Astrocyte (in vitro differentiated cells and primary cell): Measurements from ENCODE around the gene NBEA. TPM values are rescaled to one million over a fixed set of nuclear protein-coding genes. Genes with fewer than 3 reads are reported as not detected.

Experiments
- DNase-seq: peaks from one replicate; pipeline ENCODE4 v3.0.0-alpha.2; 2010; ENCODE audit warnings: low read depth
- FAIRE-seq: peaks from 2 replicates; lab custom pipeline; 2011; peaks lifted over from hg19 to GRCh38; lab: Jason Lieb, UNC
- H2AFZ ChIP-seq: 2 replicates; pipeline ENCODE4 v1.6.0; 2012; ENCODE audit warnings: low read depth, low read length, inconsistent platforms
- H3K27ac ChIP-seq: 2 replicates; pipeline ENCODE4 v1.5.1; 2011; ENCODE audit warnings: low read depth, low read length, inconsistent platforms
- H3K27me3 ChIP-seq: 2 replicates; pipeline ENCODE4 v1.6.0; 2011; ENCODE audit warnings: low read length, inconsistent platforms; ENCODE audit not compliant: insufficient read depth
- H3K36me3 ChIP-seq: 2 replicates; pipeline ENCODE4 v1.5.1; 2011; ENCODE audit warnings: low read length, inconsistent platforms; ENCODE audit not compliant: insufficient read depth
- H3K4me1 ChIP-seq: 2 replicates; pipeline ENCODE4 v1.5.1; 2011; ENCODE audit warnings: low read length, inconsistent platforms; ENCODE audit not compliant: insufficient read depth
- H3K4me2 ChIP-seq: 2 replicates; pipeline ENCODE4 v1.6.0; 2012; ENCODE audit warnings: low read length, inconsistent platforms
- H3K4me3 ChIP-seq: 2 replicates; pipeline ENCODE4 v1.5.1; 2011; ENCODE audit warnings: low read depth, mild to moderate bottlenecking, low read length, inconsistent platforms; ENCODE audit not compliant: insufficient read depth
- H3K79me2 ChIP-seq: 2 replicates; pipeline ENCODE4 v1.6.0; 2012; ENCODE audit warnings: mild to moderate bottlenecking, low read length, inconsistent platforms; ENCODE audit not compliant: insufficient read depth
- H3K9ac ChIP-seq: 2 replicates; pipeline ENCODE4 v1.6.0; 2012; ENCODE audit warnings: mild to moderate bottlenecking, low read length, inconsistent platforms
- H3K9me3 ChIP-seq: 2 replicates; pipeline ENCODE4 v1.5.1; 2012; ENCODE audit warnings: low read depth, mild to moderate bottlenecking, low read length, inconsistent platforms; ENCODE audit not compliant: insufficient read depth
- H4K20me1 ChIP-seq: 2 replicates; pipeline ENCODE4 v1.6.0; 2012; ENCODE audit warnings: low read length, inconsistent platforms; ENCODE audit not compliant: insufficient read depth
- H3K27ac Mint-ChIP-seq: one replicate; pipeline ENCODE4 v1.8.0; 2021; ENCODE audit warnings: mild to moderate bottlenecking, mixed read lengths; ENCODE audit not compliant: unreplicated experiment
- H3K27me3 Mint-ChIP-seq: one replicate; pipeline ENCODE4 v1.8.0; 2021; ENCODE audit warnings: low read depth, mixed read lengths; ENCODE audit not compliant: unreplicated experiment
- H3K36me3 Mint-ChIP-seq: one replicate; pipeline ENCODE4 v1.8.0; 2021; ENCODE audit warnings: low read depth, mixed read lengths; ENCODE audit not compliant: unreplicated experiment
- H3K4me1 Mint-ChIP-seq: one replicate; pipeline ENCODE4 v1.8.0; 2021; ENCODE audit warnings: low read depth, mixed read lengths; ENCODE audit not compliant: unreplicated experiment
- H3K4me3 Mint-ChIP-seq: one replicate; pipeline ENCODE4 v1.8.0; 2021; ENCODE audit warnings: mild to moderate bottlenecking, moderate library complexity, mixed read lengths; ENCODE audit not compliant: unreplicated experiment
- H3K9me3 Mint-ChIP-seq: one replicate; pipeline ENCODE4 v1.8.0; 2021; ENCODE audit warnings: mild to moderate bottlenecking, mixed read lengths; ENCODE audit not compliant: unreplicated experiment
- CTCF ChIP-seq: IDR thresholded peaks from 2 replicates; pipeline ENCODE4 v1.5.1; 2011; ENCODE audit warnings: low read depth, mild to moderate bottlenecking, inconsistent platforms, low read length, moderate library complexity; ENCODE audit not compliant: insufficient read depth
- EZH2 ChIP-seq: IDR thresholded peaks from 2 replicates; pipeline ENCODE4 v1.6.1; 2012; ENCODE audit warnings: mild to moderate bottlenecking, low read length, inconsistent platforms; ENCODE audit not compliant: insufficient read depth
- total RNA-seq: library from RNA; stranded (reverse); gene quantifications from 2 replicates; pipeline ENCODE4 v1.2.1, GENCODE V29; 2021

The NBEA gene
- total RNA-seq, 1 donor from 2014 or later = 7.8 TPM

- no peak for DNase-seq
- no peak overlapping the region for H3K27ac ChIP-seq
- peaks cover 17% of the 10 kb centered on the region for H3K27me3 Mint-ChIP-seq
These were observed 540.5 kb downstream of the NBEA start for GRCh38 chr13:35482527-35482926.

GRCh38 chr13:35483761-35484160, 541.7 kb downstream of the NBEA start:
- H3K27me3 ChIP-seq = peaks cover 6% of the 10 kb centered on the region

More at GRCh38 chr13:35482527-35482926, 540.5 kb downstream of the NBEA start:
- H3K9ac ChIP-seq = no peak overlapping the region
- no peak overlapping the region for H3K4me3 Mint-ChIP-seq
- no peak for FAIRE-seq
- no peaks in the 10 kb centered on the region for H3K4me1 ChIP-seq
- H3K9me3 ChIP-seq = no peaks in the 10 kb centered on the region
- H4K20me1 ChIP-seq = no peaks in the 10 kb centered on the region
- H2AFZ ChIP-seq = no peak overlapping the region
- H3K4me2 ChIP-seq = no peak overlapping the region
- H3K27me3 ChIP-seq = peaks cover 15% of the 10 kb centered on the region
- H3K36me3 ChIP-seq = no peaks in the 10 kb centered on the region
- H3K79me2 ChIP-seq = no peaks in the 10 kb centered on the region
- H3K4me1 Mint-ChIP-seq = peaks cover 3% of the 10 kb centered on the region
- H3K4me3 ChIP-seq = no peak overlapping the region
- no peak overlapping the region for H3K27ac Mint-ChIP-seq
- no peak for TF ChIP-seq CTCF
- no peaks in the 10 kb centered on the region for H3K36me3 Mint-ChIP-seq
- no peaks in the 10 kb centered on the region for H3K9me3 Mint-ChIP-seq

GRCh38 chr13:35484384-35484783, 542.3 kb downstream of the NBEA start:
- no peak for TF ChIP-seq EZH2
- no peak for TF ChIP-seq CTCF
- H3K9me3 Mint-ChIP-seq = no peaks in the 10 kb centered on the region
- no peak overlapping the region for H3K4me3 Mint-ChIP-seq
- DNase-seq (no peak), FAIRE-seq (no peak)
- no peak overlapping the region for H2AFZ ChIP-seq
- H3K9ac ChIP-seq = no peak overlapping the region
- no peaks in the 10 kb centered on the region for H3K4me1 Mint-ChIP-seq
- no peaks in the 10 kb centered on the region for H3K36me3 Mint-ChIP-seq
- H3K4me2 ChIP-seq = no peak overlapping the region
- no peaks in the 10 kb centered on the region for H3K79me2 ChIP-seq
- no peaks in the 10 kb centered on the region for H3K27me3 ChIP-seq
- H3K27ac ChIP-seq = no peak overlapping the region
- H3K36me3 ChIP-seq = no peaks in the 10 kb centered on the region
- peaks cover under 1% of the 10 kb centered on the region for H3K27me3 Mint-ChIP-seq
- no peaks in the 10 kb centered on the region for H3K9me3 ChIP-seq
- H3K27ac Mint-ChIP-seq = no peak overlapping the region
- no peaks in the 10 kb centered on the region for H4K20me1 ChIP-seq
- H3K4me1 ChIP-seq = no peaks in the 10 kb centered on the region
- H3K4me3 ChIP-seq = no peak overlapping the region

More at GRCh38 chr13:35483761-35484160, 541.7 kb downstream of the NBEA start:
- Histone ChIP-seq H2AFZ (no peak overlapping the region), H3K36me3 (no peaks in the 10 kb centered on the region), H4K20me1 (no peaks in the 10 kb centered on the region), H3K4me3 (no peak overlapping the region), H3K4me2 (no peak overlapping the region), H3K4me1 (no peaks in the 10 kb centered on the region), H3K9me3 (no peaks in the 10 kb centered on the region), H3K79me2 (no peaks in the 10 kb centered on the region), H3K9ac (no peak overlapping the region), H3K27ac (no peak overlapping the region)
- TF ChIP-seq EZH2 (no peak), CTCF (no peak)
- Mint-ChIP-seq H3K4me1 (peaks cover 3% of the 10 kb centered on the region), H3K27me3 (peaks cover 6% of the 10 kb centered on the region), H3K27ac (no peak overlapping the region), H3K4me3 (no peak overlapping the region), H3K9me3 (no peaks in the 10 kb centered on the region), H3K36me3 (no peaks in the 10 kb centered on the region)
- DNase-seq (no peak), FAIRE-seq (no peak)
